ENCODE measurements around the gene MAML3.

Gene MAML3

DNA sequence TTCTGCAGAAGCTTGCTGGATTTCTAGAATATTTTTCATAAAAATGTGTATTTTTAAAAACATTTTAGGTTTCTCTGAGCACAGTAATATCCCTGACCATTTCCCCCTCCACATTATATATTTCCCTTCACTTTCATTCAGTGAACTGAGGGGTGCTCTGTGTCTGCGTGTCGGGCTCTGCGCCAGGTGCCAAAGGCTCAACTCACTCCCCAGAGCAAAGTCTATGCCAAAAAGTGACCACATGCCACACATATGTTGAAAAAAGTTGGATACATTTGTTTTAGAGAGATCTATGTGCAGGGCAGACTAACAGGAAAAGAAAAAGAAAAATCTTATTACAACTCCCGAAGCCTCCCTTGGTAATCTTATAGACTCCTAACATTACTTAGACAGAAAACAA is 254.6 kb downstream of the MAML3 start:
- H3K36me3 ChIP-seq (ENCODE audit: control insufficient read depth in 1 of 2, insufficient read depth in 2 of 2, low read length in 2 of 2): no peaks in the 10 kb centered on the region
- H3K4me1 ChIP-seq (ENCODE audit: control insufficient read depth in 1 of 2, insufficient read depth in 2 of 2, low read length in 2 of 2): no peaks in the 10 kb centered on the region
- H3K27ac ChIP-seq (ENCODE audit: low read length): no peak overlapping the region
- H3K9me3 ChIP-seq (ENCODE audit: control insufficient read depth in 1 of 2, low read length in 2 of 2): no peaks in the 10 kb centered on the region
- H3K4me3 ChIP-seq (ENCODE audit: low read depth in 1 of 2, low read length in 2 of 2): no peak overlapping the region
- no peaks in the 10 kb centered on the region for H3K27me3 ChIP-seq (ENCODE audit: low read depth, low read length)

DNA sequence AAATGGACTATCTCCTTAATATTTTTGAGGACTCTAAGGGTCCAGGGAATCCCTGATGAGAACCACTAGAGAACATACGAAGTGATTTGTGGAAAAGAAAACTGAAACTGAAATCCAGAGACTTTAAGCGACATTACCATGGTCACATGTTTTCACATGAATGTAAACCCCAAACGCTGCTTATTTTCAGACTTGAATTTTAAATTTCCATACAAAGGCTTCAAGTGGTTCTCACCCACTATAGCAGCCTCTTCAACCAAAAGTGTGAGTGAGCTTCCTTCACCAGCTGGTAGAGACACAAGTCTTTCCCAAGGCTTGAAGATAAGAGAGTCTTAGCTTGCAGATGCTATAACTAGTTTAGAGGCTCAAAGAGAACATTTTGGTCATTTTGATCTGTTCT is 255.7 kb downstream of the MAML3 start:
- H3K9me3 ChIP-seq (ENCODE audit: control insufficient read depth in 1 of 2, low read length in 2 of 2): no peaks in the 10 kb centered on the region
- H3K36me3 ChIP-seq (ENCODE audit: control insufficient read depth in 1 of 2, insufficient read depth in 2 of 2, low read length in 2 of 2): no peaks in the 10 kb centered on the region
- peak overlapping the region in 1 of 2 donors; percentile 32 for H3K4me3 ChIP-seq (ENCODE audit: low read depth in 1 of 2, low read length in 2 of 2)
- no peaks in the 10 kb centered on the region for H3K4me1 ChIP-seq (ENCODE audit: control insufficient read depth in 1 of 2, insufficient read depth in 2 of 2, low read length in 2 of 2)
- H3K27me3 ChIP-seq (ENCODE audit: low read depth, low read length): no peaks in the 10 kb centered on the region
- no peak overlapping the region for H3K27ac ChIP-seq (ENCODE audit: low read length)

DNA sequence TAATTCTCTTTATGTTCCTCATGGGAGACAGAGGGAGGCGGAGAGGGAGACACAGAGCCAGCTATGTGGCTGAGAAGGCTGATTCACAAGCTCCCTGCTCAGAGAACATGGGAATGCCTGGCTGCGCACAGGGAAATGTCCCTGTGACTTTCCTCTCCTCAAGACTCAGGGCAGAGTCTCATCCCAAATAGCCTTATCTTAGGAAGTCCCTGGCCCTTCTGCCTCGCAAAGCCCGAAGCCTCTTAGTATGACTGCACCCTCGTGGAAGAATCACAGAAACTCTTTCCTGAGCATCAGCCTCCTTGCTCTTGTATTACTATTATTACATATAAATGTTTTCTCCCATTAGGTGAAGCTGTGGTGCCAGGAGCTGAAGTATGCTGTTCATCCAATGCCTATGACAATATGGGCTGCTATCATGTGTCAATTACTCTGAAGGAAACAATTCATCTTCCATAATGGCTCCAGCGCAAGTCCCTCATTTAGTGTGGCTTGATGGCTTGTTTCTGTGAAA is 257.8 kb downstream of the MAML3 start:
- no peaks in the 10 kb centered on the region for H3K36me3 ChIP-seq (ENCODE audit: control insufficient read depth in 1 of 2, insufficient read depth in 2 of 2, low read length in 2 of 2)
- no peaks in the 10 kb centered on the region for H3K9me3 ChIP-seq (ENCODE audit: control insufficient read depth in 1 of 2, low read length in 2 of 2)
- H3K4me3 ChIP-seq (ENCODE audit: low read depth in 1 of 2, low read length in 2 of 2): no peak overlapping the region
- no peaks in the 10 kb centered on the region for H3K4me1 ChIP-seq (ENCODE audit: control insufficient read depth in 1 of 2, insufficient read depth in 2 of 2, low read length in 2 of 2)
- H3K27me3 ChIP-seq (ENCODE audit: low read depth, low read length): no peaks in the 10 kb centered on the region
- H3K27ac ChIP-seq (ENCODE audit: low read length): no peak overlapping the region

DNA sequence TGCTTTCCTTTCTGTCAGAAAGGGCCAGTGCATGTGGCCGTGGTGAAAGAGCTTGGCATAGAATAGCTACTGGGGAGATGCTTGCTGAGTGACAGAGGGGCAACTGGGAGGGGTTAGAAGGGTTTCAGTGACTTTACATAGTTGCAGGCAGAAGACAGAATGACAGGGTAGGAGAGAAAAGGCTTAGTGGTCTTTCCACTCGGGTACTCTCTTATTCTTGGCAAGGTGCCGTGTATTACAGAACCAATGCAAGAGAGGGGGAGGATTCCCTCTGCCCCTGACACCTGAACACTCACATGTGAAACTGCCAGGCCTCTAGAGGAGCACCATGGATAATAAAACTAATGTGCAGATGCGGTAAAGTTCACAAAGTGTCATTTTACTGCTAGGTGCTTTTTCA is 260.2 kb downstream of the MAML3 start:
- H3K4me3 ChIP-seq (ENCODE audit: low read depth in 1 of 2, low read length in 2 of 2): no peak overlapping the region
- H3K36me3 ChIP-seq (ENCODE audit: control insufficient read depth in 1 of 2, insufficient read depth in 2 of 2, low read length in 2 of 2): peaks cover 3 to 6% of the 10 kb centered on the region in 2 donors
- H3K27ac ChIP-seq (ENCODE audit: low read length): no peak overlapping the region
- H3K27me3 ChIP-seq (ENCODE audit: low read depth, low read length): no peaks in the 10 kb centered on the region
- H3K4me1 ChIP-seq (ENCODE audit: control insufficient read depth in 1 of 2, insufficient read depth in 2 of 2, low read length in 2 of 2): no peaks in the 10 kb centered on the region
- no peaks in the 10 kb centered on the region for H3K9me3 ChIP-seq (ENCODE audit: control insufficient read depth in 1 of 2, low read length in 2 of 2)

DNA sequence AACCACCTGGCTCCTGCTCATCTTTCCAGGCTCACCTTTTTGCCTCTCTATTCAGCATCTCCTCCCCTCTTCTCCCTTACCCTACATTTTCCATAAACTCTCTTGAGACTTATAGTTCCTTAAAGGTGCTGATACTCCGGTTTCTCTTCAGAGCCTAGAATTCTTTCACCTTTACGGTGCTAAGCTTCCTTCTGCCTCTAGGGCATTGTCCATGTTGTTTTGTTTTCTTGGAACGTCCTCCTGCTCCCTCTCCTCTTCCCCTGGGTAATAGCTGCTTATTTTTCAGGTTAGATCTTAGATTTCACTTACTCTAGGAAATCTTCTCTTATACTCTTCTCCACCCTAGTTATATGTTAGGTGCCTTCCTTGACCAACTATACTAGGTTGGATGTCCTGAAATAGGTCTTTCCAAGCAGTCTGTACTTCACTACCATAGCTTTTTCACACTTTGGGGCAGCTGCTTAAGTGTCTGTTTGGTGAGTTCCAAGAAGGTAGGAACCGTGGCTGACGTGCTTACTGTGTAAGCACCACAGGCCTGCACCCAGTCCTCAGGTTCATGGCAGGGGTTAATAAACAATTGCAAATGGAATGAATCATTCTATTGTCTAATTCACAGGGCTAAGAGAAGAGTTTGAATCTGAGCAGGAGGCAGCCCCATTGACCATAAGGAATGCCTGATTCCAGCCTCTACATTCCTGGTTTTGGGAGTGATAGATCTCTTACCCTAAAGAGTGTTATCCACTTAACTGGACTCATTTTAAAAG is 260.8 kb downstream of the MAML3 start:
- peaks cover 3 to 6% of the 10 kb centered on the region in 2 donors for H3K36me3 ChIP-seq (ENCODE audit: control insufficient read depth in 1 of 2, insufficient read depth in 2 of 2, low read length in 2 of 2)
- no peaks in the 10 kb centered on the region for H3K27me3 ChIP-seq (ENCODE audit: low read depth, low read length)
- no peak overlapping the region for H3K4me3 ChIP-seq (ENCODE audit: low read depth in 1 of 2, low read length in 2 of 2)
- no peak overlapping the region for H3K27ac ChIP-seq (ENCODE audit: low read length)
- H3K4me1 ChIP-seq (ENCODE audit: control insufficient read depth in 1 of 2, insufficient read depth in 2 of 2, low read length in 2 of 2): peaks cover 0 to 3% of the 10 kb centered on the region in 2 donors
- no peaks in the 10 kb centered on the region for H3K9me3 ChIP-seq (ENCODE audit: control insufficient read depth in 1 of 2, low read length in 2 of 2)

DNA sequence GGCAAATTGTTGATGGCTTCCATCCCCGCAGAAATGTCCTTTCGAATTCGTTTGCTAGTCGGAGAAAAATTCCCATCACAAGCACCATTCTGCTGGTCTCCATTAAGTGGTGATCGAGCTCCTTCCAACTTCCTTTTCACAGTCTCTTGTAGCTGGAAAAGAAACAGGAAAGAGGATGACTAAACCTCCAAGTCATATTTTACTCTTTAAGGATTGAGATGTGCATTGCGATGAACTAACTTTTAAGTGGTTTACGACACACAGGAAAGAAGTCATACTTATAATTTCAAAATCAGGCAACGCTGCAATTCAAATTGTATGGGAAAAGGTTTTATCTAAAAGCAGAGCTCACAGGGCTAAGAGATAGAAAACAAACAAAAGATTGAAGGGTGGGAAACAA is 263.2 kb downstream of the MAML3 start:
- Histone ChIP-seq H3K9me3 (ENCODE audit: control insufficient read depth in 1 of 2, low read length in 2 of 2) (no peaks in the 10 kb centered on the region), H3K36me3 (ENCODE audit: control insufficient read depth in 1 of 2, insufficient read depth in 2 of 2, low read length in 2 of 2) (peaks cover 3 to 6% of the 10 kb centered on the region in 2 donors), H3K4me1 (ENCODE audit: control insufficient read depth in 1 of 2, insufficient read depth in 2 of 2, low read length in 2 of 2) (peaks cover 0 to 10% of the 10 kb centered on the region in 2 donors), H3K4me3 (ENCODE audit: low read depth in 1 of 2, low read length in 2 of 2) (no peak overlapping the region), H3K27me3 (ENCODE audit: low read depth, low read length) (no peaks in the 10 kb centered on the region), H3K27ac (ENCODE audit: low read length) (no peak overlapping the region)

DNA sequence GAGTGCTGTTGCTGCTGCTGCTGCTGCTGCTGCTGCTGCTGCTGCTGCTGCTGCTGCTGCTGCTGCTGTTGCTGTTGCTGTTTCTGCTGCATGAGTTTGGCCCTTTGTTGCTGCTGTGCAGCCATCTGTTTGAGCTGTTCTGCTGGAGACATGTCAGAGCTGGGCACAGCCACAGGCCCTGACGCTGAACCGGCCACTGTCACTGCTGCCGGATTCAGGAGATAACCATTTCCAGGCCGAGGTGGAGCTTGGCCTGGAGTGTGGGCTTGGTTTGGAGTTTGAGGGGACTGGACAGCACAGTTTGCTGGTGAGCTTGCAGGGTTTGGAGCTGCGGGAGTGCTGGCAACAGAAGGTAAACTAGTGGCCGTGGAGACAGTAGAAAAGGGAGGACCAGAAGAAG is 264.1 kb downstream of the MAML3 start:
- peaks cover 3 to 6% of the 10 kb centered on the region in 2 donors for H3K36me3 ChIP-seq (ENCODE audit: control insufficient read depth in 1 of 2, insufficient read depth in 2 of 2, low read length in 2 of 2)
- H3K4me3 ChIP-seq (ENCODE audit: low read depth in 1 of 2, low read length in 2 of 2): no peak overlapping the region
- H3K27me3 ChIP-seq (ENCODE audit: low read depth, low read length): no peaks in the 10 kb centered on the region
- peaks cover 0 to 10% of the 10 kb centered on the region in 2 donors for H3K4me1 ChIP-seq (ENCODE audit: control insufficient read depth in 1 of 2, insufficient read depth in 2 of 2, low read length in 2 of 2)
- no peaks in the 10 kb centered on the region for H3K9me3 ChIP-seq (ENCODE audit: control insufficient read depth in 1 of 2, low read length in 2 of 2)
- H3K27ac ChIP-seq (ENCODE audit: low read length): no peak overlapping the region

DNA sequence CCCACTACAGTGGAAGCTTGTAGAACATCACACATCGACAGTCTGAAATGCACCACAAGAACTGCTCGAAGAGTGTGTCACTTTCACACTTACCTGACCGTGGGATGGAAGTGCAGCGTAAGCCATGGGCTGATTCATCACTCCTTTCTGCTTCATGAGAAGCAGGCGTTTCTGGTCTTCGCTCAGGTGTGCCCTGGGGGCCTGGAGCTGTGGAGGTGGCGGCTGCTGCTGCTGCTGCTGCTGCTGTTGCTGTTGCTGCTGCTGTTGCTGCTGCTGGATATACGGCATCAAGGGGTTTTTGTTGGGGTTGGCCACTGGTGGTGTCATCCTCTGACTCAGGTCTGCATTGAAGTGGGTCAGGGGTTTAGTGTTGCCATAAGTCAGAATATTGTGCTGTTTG is 264.7 kb downstream of the MAML3 start:
- H3K36me3 ChIP-seq (ENCODE audit: control insufficient read depth in 1 of 2, insufficient read depth in 2 of 2, low read length in 2 of 2): peaks cover 3 to 6% of the 10 kb centered on the region in 2 donors
- no peaks in the 10 kb centered on the region for H3K27me3 ChIP-seq (ENCODE audit: low read depth, low read length)
- H3K4me1 ChIP-seq (ENCODE audit: control insufficient read depth in 1 of 2, insufficient read depth in 2 of 2, low read length in 2 of 2): peaks cover 0 to 10% of the 10 kb centered on the region in 2 donors
- no peak overlapping the region for H3K4me3 ChIP-seq (ENCODE audit: low read depth in 1 of 2, low read length in 2 of 2)
- no peaks in the 10 kb centered on the region for H3K9me3 ChIP-seq (ENCODE audit: control insufficient read depth in 1 of 2, low read length in 2 of 2)
- no peak overlapping the region for H3K27ac ChIP-seq (ENCODE audit: low read length)

DNA sequence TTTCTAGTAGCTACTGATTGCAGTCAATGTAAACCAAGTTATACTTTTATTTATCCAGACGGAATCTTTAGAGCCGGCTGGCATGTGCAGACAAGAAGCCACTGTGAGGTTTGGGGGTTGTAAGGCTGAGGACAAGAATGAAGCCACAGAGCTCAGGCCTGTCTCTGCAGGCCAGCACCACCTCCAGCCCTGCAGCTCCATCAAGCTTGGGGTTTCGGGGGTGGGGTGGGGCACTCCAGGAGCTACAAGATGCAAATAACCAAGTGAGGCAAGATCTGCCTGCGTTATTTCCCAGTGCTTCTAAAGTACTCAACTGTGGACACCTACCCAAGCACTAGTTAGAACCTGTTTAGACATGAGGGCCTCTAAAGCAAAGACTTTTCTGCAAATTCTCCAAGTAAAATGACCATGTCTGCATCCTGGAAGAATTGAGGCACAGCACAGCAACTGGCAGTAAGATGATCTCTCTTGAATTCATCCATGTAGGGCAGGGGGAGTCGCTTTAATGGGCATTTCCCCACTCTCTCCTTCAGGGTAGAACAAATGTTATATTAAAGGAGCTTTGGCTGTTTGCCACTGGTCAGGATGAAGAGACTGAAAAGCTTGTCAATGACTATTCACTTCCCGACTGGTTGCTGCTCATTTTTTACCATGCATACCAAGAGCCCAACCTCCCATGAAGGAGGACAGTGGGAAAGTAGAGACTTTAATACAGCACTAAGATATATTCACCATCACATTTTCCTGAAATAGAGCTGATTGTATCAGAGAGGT is 265.8 kb downstream of the MAML3 start:
- Histone ChIP-seq H3K9me3 (ENCODE audit: control insufficient read depth in 1 of 2, low read length in 2 of 2) (no peaks in the 10 kb centered on the region), H3K4me1 (ENCODE audit: control insufficient read depth in 1 of 2, insufficient read depth in 2 of 2, low read length in 2 of 2) (peaks cover 0 to 10% of the 10 kb centered on the region in 2 donors), H3K36me3 (ENCODE audit: control insufficient read depth in 1 of 2, insufficient read depth in 2 of 2, low read length in 2 of 2) (peaks cover 3 to 6% of the 10 kb centered on the region in 2 donors), H3K27me3 (ENCODE audit: low read depth, low read length) (no peaks in the 10 kb centered on the region), H3K4me3 (ENCODE audit: low read depth in 1 of 2, low read length in 2 of 2) (no peak overlapping the region), H3K27ac (ENCODE audit: low read length) (no peak overlapping the region)

DNA sequence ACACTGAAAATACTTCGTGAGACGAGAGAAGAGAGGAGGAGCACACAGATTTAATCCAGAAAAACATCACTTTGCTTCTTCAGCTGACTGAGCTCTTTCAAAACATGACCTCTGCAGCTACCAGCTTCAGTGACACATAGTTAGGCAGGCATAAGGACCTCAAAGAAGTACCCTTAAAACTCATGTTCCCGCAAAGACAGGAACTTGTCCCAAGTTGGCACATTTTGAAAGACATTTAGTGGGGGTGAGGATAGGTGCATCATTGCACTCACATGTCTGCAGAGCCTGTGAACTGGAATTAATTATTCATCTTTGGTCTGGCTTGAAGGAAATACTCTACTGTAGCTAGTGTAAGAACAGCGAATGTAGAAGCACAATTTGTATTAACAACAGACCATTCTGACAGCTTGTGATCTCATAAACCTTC is 266.6 kb downstream of the MAML3 start:
- Histone ChIP-seq H3K9me3 (ENCODE audit: control insufficient read depth in 1 of 2, low read length in 2 of 2) (peaks cover 0 to 3% of the 10 kb centered on the region in 2 donors), H3K4me1 (ENCODE audit: control insufficient read depth in 1 of 2, insufficient read depth in 2 of 2, low read length in 2 of 2) (peaks cover 0 to 10% of the 10 kb centered on the region in 2 donors), H3K36me3 (ENCODE audit: control insufficient read depth in 1 of 2, insufficient read depth in 2 of 2, low read length in 2 of 2) (peaks cover 3 to 6% of the 10 kb centered on the region in 2 donors), H3K4me3 (ENCODE audit: low read depth in 1 of 2, low read length in 2 of 2) (peak overlapping the region; percentile 1 to 41), H3K27ac (ENCODE audit: low read length) (peak overlapping the region; percentile 44), H3K27me3 (ENCODE audit: low read depth, low read length) (no peaks in the 10 kb centered on the region)

DNA sequence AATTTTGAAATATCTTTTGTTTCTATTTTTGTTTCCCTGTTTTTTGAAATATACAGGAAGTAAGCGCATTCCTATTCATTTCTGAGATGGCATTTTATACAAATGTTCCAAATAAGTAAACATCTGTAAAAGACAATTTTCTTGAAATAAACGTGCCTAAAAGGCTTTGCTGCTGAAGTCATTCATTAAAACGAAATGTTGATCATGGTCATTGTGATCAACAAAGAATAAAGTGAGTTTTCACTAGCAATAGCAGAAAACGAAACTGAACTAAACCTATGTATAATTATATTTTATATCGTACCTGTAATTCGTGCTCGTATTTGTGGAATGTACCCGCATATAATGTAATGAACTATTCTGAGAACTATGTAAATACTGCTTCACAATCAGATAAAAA is 267.2 kb downstream of the MAML3 start:
- no peak overlapping the region for H3K27ac ChIP-seq (ENCODE audit: low read length)
- H3K4me3 ChIP-seq (ENCODE audit: low read depth in 1 of 2, low read length in 2 of 2): peak overlapping the region; percentile 1 to 41
- no peaks in the 10 kb centered on the region for H3K27me3 ChIP-seq (ENCODE audit: low read depth, low read length)
- H3K9me3 ChIP-seq (ENCODE audit: control insufficient read depth in 1 of 2, low read length in 2 of 2): peaks cover 0 to 3% of the 10 kb centered on the region in 2 donors
- H3K36me3 ChIP-seq (ENCODE audit: control insufficient read depth in 1 of 2, insufficient read depth in 2 of 2, low read length in 2 of 2): peaks cover 3 to 6% of the 10 kb centered on the region in 2 donors
- peaks cover 0 to 10% of the 10 kb centered on the region in 2 donors for H3K4me1 ChIP-seq (ENCODE audit: control insufficient read depth in 1 of 2, insufficient read depth in 2 of 2, low read length in 2 of 2)
